ENCODE results near the gene SMIM30.

DNA sequence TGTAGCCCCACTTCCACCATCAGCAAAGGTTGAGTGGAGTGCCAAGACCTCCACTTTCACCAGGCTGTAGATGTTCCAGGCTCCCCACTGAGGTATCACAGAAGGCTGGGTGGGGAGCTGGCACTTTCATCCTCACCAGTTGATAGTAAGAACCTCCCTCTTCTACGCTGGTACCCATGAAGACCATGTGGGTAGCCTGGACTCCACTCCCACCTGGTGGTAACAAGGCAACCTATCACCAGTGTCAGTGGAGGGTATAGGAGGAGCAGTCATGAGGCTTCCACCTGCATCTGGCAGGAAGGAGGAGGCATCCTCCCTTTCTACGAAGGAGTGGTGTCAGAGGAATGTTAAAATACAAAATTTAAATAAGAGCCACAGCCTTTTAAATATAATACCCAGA lies 4.4 kb downstream of the SMIM30 start:
- TF ChIP-seq EZH2 (IDR thresholded peaks at IDR 0.05; ENCODE audit: low read length, unreplicated experiment) (no peak), EZH2phosphoT487 (IDR thresholded peaks at IDR 0.05; ENCODE audit: borderline replicate concordance, low read length) (no peak)

Measured in PC-3 (cell line).